Cerebellar nuclear complex (tissue), 1 donor: ENCODE results near the gene SERPINE2.
"Not testable (repeated sequence)": the region's sequence is repeated elsewhere in the genome, so short reads cannot be mapped to it uniquely, and the experiment has no call there.

Experiments
- DNase-seq, 2 experiments: peaks; one replicate each; lab custom pipeline; 2025; lab: John Stamatoyannopoulos, UW

The SERPINE2 gene

DNA sequence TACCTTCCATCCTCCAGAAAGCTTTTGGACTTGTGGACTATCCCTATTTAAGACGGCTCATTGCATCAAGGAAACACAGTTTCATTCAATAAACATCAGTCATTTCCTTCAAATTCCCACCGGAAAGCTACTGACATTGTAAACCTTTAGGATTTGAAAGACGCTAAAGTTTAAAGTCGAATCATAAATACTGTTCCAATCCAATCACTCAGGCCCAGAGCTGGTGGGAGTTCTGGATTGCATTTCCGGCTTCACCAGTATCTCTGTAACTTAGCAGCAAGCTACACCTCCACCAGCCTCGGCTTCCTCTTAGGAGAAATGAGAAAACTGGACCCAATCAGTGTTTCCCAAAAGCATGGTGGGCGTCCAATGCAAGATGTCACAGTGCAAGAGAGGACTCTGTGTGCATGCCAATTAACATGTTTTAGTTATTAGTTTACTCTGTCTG is 95.5 kb downstream of the SERPINE2 start:
- no peak for DNase-seq

DNA sequence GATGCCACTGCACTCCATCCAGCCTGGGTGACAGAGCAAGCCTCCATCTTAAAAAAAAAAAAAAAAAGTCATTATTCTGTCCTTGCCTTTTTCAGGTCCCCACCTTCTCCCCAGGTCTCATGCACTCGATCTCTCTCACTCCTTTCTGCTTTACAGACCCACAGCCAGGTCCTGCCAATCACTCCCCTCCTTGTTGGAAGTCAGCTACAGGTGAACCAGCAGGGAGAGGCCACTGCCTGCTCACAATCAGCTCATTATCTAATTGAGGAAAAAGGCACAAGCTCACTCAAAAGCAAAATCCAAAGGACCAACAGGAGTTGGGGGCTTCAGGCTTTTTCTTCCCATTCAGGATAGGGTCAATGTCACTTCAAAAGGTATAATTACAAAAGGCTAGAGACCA is 96.0 kb downstream of the SERPINE2 start:
- DNase-seq: no peak

DNA sequence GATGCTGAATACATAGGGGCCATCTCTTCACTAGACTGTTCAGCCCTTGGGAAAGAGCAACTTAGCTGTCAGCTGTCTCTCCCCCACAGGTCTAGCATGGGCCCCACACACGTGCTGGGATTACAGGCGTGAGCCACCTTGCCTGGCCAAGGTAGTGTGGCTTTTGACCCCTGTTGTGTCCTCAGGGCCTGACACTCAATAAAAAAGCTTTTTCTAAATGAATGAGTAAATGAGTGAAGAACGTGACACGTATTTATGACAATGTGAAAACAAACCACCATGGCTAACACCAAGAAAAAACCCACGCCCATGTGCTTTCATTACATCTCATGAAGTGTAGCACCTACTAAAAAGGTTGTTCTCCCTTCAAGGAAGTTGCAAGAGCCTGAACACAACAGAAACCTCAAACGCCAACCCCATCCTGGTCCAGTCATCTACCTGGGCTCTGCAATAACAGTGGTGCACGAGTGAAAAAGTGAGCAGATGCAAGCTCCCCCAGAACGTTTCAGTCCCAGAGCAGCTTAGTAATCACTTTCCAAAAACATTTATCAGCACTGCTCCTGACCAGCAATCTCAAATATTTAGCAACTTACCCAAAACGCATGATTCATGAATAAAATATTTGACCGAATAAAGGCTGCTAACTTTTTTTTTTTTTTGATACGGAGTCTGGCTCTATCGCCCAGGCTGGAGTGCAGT is 97.4 kb downstream of the SERPINE2 start:
- no peak for DNase-seq

DNA sequence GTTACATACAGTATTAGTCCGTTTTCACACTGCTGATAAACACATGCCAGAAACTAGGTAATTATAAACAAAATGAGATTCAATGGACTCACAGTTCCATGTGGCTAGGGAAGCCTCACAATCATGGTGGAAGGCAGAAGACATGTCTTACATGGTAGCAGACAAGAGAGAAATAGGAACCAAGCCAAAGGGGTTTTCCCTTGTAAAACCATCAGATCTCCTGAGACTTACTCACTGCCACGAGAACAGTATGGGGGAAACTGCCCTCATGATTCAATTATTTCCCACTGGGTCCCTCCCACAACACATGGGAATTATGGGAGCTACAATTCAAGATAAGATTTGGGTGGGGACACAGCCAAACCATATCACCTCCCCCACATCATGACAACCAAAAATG is 99.6 kb downstream of the SERPINE2 start:
- not testable (repeated sequence) for DNase-seq

DNA sequence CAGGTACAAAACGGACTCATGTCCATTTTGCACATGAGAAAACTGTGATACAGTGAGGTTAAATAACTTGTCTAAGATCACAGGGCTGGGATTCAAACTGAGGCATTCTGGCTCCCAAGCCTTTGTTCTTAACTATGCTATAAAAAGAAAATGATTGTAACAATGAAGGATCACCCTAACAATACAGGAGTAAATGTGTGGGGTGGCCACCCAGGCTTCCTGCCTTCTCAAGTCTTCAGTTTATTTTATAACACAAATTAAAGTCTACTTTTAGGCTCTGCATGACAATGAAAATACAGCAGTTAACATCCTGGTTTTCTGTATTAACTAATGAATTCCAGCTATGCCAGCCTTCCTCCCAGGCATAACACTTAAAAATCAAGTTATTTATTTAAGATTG is 101.6 kb downstream of the SERPINE2 start:
- DNase-seq: no peak

DNA sequence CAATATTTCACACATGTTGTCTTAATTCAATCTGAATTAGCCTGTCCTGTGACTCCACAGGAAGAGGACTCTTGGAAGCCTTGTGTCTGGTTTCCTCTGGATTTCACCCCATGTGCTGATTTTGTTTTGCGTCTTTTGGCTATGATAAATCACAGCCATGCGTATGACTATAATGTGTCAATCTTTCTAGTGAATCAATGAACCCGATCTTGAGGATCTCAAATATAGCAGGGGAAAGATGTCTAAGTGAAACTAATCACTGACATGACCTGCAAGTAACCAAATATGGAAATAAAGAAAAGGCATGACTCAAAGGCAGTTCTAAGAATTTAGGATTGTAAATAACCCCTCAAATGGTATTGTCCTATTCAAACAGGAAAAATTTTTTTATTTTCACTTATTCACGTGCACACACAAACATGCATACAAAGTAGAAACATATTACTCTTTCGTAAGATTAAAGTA is 102.2 kb downstream of the SERPINE2 start:
- DNase-seq: no peak

DNA sequence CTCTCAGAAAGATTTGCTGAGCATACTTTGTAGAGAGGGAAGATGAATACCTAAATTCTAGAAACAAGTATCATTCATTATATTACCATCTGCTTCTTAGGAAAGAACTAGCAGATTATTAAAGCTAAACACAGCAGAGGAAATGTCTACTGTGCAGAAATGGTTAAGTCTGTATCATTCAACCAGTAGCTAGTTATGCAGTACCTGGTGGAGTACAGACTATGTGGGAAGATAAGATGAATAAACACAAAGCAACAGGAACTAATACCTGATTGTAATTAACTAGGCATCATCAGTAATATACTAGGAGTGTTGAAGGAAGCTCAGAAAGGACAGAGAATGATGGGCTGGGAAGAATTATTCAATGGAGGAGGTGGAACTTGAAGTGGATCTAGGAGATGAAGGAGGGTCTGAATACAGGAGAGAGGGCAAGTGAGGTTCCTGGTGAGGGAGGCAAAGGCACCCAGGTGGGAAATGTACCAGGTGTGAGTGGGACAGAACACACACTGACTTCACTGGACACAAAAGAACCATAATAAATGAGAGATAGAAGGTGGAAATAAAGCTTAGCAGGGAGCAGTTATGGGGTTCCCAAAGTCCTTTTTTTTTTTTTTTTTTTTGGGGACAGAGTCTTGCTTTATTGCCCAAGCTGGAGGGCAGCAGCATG is 103.5 kb downstream of the SERPINE2 start:
- DNase-seq: no peak

DNA sequence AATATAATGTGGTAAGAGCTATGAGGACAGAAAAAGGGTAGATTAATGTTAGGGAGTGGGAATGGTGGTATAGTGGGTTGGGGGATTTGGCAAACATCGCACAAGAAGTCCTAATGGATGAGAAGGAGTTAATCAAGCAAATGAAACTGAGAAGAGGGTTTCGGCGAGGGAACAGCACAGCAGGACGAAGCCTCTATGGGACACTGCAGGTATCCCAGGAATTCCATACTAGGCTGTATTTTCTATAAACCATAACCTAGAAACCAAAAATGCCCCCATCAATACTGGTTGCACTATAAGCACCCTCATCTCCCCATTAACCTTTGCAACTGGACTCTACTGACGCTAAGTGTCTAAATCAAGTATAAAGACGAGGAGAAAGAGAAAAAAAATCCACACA is 104.2 kb downstream of the SERPINE2 start:
- DNase-seq: no peak

DNA sequence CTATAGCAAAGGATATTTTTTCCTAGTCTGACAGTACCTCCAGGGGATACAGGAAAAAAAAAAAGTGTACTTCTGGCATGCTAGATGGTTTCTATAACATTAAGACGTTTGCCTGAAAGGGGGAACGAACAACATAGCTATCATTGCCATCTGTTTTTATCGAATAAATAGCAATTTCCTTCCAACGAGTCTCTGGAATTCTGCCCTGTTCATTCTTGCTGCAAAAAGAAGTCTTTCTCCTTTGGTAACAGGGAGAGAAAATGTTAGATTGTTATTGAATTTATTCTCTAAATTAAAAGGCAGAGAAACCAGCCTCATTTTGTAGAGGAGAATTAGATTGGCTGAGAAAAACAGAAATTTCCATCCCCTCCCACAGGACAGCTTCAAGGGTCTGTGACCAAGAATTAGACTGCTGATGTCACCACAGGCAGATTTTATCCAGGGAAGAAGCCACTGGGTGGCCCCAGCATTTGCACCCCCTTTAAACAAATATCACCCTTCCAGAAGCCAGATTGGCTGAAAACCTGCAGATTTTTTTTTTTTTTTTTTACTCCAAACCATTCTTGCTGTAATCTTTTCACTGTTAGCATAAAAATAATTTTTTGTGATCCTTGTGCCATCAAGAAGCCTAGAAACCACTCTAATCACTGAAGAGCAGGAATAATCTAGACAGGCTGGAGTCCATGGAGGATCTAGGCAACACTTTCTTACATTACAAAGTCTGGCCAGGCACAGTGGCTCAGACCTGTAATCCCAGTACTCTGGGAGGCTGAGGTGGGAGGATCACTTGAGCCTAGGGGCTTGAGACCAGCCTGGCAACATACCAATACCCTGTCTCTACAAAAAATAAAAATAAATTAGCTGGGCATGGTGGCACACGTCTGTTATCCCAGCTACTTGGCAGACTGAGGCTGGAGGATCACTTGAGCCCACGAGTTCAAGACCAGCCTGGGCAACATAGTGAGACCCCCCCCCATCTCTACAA is 106.0 kb downstream of the SERPINE2 start:
- no peak for DNase-seq

DNA sequence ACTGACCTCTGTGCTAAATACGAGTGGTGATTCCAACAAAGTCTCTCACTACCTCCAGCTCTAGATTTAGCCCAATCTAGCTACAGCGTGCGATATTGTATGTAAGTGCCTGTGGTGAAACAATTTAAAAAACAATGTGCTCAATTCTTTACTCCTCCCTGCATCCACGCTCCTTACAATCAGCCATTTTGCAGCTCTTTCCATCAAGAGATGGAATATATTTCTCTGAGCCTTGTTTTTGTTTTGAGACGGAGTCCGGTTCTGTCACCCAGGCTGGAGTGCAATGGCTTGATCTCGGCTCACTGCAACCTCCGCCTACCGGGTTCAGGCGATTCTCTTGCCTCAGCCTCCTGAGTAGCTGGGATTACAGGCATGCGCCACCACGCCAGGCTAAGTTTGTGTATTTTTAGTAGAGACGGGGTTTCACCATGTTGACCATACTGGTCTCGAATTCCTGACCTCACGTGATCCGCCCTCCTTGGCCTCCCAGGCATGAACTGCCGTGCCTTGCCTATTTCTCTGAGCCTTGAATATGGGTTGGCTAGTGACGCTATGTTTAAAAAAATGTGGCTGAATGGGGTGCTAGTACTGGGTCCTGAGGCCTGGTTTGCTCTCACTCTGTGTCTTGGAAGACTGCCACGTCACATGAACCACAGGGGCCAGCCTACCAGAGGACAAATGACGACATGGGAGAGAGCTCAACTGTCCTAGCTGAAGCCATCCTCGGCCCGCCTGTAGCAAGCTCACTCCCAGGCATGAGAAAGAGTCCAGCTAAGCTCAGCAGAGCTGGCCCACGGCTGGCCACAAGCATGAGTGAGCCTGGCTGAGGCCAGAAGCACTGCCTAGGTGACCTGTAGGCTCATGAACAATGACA is 108.7 kb downstream of the SERPINE2 start:
- no peak for DNase-seq

DNA sequence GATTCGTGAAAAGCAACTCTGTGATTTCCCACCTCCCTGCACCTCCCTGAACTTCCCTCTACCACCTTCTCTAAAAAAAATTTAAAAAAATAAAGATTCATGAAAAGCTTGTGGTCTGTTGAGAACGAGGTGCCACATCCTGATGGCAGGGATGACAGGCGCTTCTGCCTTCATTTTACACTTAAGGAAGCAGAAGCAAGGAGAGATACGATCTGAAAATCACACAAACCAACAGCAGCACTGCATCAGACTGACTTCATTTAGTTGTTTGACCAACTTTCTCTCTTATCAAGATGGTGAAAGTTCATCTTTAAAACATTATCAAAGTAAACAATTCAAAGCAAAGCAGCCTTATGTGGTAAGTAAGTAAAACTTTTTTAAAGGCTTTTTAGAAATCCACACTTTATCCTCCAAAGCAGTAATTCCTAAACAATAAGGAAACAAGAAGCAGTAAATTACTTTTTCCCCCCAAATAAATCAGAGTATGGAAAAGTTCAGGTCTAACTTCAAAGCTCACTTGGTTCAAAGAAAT is 109.4 kb downstream of the SERPINE2 start:
- DNase-seq: no peak

DNA sequence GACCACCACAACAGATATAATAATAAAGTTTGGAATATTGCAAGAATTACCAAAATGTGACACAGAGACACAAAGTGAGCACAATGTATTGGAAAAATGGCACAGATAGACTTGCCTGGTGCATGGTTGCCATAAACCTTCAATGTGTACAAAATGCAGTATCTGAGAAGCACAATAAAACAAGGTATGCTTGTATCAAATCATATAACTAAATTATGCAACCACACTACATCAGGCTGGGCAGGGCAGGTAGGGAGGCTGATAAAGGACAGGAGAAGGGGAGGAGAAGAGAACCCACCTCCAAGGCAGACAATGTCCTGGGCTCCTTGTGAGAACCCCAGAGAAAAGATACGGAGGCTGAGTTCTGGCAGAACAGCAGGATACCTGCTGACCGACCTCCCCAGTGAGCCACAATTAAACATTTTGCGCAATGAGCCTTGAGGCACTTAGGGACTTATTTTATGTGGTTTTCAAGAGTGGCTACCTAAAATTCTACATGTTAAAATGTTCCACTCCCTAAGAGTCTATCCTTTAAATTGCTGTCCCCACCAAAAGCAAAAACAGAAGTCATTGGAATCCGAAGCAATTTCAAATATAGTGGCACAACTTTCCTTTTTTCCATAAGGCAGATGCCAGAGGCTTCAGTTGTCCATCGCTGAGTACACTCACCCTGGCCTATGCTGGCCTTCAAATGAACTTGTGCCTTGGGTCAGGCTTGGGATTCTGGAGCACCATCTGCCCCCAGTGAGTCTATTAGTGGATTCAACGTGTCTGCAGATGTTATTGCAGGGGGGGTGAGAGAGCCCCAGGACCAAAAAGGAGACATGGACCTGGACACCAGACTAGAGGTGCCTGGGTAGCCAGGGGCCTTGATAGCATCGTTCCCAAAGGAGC is 110.7 kb downstream of the SERPINE2 start:
- DNase-seq: no peak

DNA sequence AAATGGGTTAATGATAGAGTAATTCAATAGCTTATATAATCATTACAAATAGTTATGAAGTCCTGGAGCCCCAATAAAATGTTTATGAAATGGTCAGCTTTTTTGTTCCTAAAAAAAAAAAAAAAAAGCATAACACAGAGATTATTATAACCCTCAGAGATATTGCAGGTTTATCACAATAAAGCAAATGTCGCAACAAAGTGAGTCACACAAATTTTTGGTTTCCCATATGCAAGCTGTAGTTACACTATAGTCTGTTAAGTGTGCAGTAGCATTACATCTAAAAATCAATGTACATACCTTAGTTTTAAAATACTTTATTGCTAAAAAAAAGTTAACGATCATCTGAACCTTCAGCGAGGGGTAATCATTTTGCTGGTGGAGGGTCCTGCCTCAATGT is 114.0 kb downstream of the SERPINE2 start:
- no peak for DNase-seq
